ENCODE measurements around the gene DVL3. TPM values are rescaled to one million over a fixed set of nuclear protein-coding genes. Genes with fewer than 3 reads are reported as not detected.

The DVL3 gene
- total and polyA plus RNA-seq, 10 of the 15 experiments (the other 5 are each of a cell fraction or from before 2014, with no cell fraction given), result 2.2 to 39.7 (median 14.5) TPM

GRCh38 chr3:184110316-184110725 lies 44.9 kb upstream of the DVL3 start:
- SMC1A ChIA-PET (ENCODE audit: uncharacterized antibody, unreplicated experiment), result no interaction called here
- H3K4me2 ChIP-seq (ENCODE audit: control insufficient read depth, insufficient read depth), result no peak overlapping the region
- CTCF ChIA-PET, result no interaction called here
- FAIRE-seq, result no peak
- no peak for TF ChIP-seq NFYB (IDR thresholded peaks at IDR 0.05; ENCODE audit: insufficient read depth, low read depth, low read length)
- TF ChIP-seq, protein P1, sequence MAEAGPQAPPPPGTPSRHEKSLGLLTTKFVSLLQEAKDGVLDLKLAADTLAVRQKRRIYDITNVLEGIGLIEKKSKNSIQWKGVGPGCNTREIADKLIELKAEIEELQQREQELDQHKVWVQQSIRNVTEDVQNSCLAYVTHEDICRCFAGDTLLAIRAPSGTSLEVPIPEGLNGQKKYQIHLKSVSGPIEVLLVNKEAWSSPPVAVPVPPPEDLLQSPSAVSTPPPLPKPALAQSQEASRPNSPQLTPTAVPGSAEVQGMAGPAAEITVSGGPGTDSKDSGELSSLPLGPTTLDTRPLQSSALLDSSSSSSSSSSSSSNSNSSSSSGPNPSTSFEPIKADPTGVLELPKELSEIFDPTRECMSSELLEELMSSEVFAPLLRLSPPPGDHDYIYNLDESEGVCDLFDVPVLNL (IDR thresholded peaks at IDR 0.05; ENCODE audit: low read depth, low read length), result no peak
- TF ChIP-seq WRNIP1 (IDR thresholded peaks at IDR 0.05; ENCODE audit: borderline replicate concordance, low read depth, low read length), result no peak
- TF ChIP-seq REST (IDR thresholded peaks at IDR 0.05; ENCODE audit: low read depth, low read length), result no peak
- TF ChIP-seq SMARCA5 (IDR thresholded peaks at IDR 0.05), result no peak
- no peak for TF ChIP-seq STAT1 (conservative IDR thresholded peaks at IDR 0.05)
- TF ChIP-seq HDAC6 (IDR thresholded peaks at IDR 0.05; ENCODE audit: unreplicated experiment), result no peak
- no peak for TF ChIP-seq SREBF1 (IDR thresholded peaks at IDR 0.05; ENCODE audit: low read length)
- no peaks in the 10 kb centered on the region for H3K9me3 ChIP-seq (replicated peaks; ENCODE audit: control insufficient read depth, insufficient read depth, low read length)
- no peak overlapping the region for H3K27ac ChIP-seq (ENCODE audit: control insufficient read depth, insufficient read depth)
- H4K20me1 ChIP-seq (ENCODE audit: control insufficient read depth, insufficient read depth), result no peaks in the 10 kb centered on the region
- POLR2A ChIA-PET, result no interaction called here
- ATAC-seq, result no peak
- in situ Hi-C loops (cut with MboI), result no loop called here
- DNase-seq (ENCODE audit: low read depth, low spot score), result no peak
- H3K9ac ChIP-seq (ENCODE audit: control insufficient read depth, insufficient read depth, low read length), result no peak overlapping the region
- RAD21 ChIA-PET (ENCODE audit: unreplicated experiment), result no interaction called here
- WGBS (ENCODE audit: insufficient coverage, insufficient replicate concordance, low lambda C conversion rate, missing lambda C conversion rate), result 38% methylated on average over 7 of the region's 7 CpGs
- H3K36me3 ChIP-seq (ENCODE audit: control insufficient read depth in 2 of 2, insufficient read depth in 2 of 2, low read length in 1 of 2), result no peaks in the 10 kb centered on the region
- no TSS peak for BruUV-seq (replicated peaks)
- no peaks in the 10 kb centered on the region for H3K27me3 ChIP-seq (replicated peaks in 1 of 2; ENCODE audit: control insufficient read depth in 2 of 2, insufficient read depth in 2 of 2, low read length in 1 of 2)
- H3K4me1 ChIP-seq (ENCODE audit: control insufficient read depth, insufficient read depth, low read length), result no peaks in the 10 kb centered on the region
- H2AFZ ChIP-seq (ENCODE audit: control insufficient read depth, low read depth, low read length), result no peak overlapping the region
- H3K4me3 ChIP-seq, result no peak overlapping the region
- no peaks in the 10 kb centered on the region for H3K79me2 ChIP-seq (ENCODE audit: control insufficient read depth, insufficient read depth, low read length)
- intact Hi-C loops (cut with micrococcal nuclease; ENCODE audit: unreplicated experiment), result no loop called here
